ENCODE results near the gene MAP3K8.
"Not testable (repeated sequence)": the region's sequence is repeated elsewhere in the genome, so short reads cannot be mapped to it uniquely, and the experiment has no call there.

The MAP3K8 gene

GRCh38 chr10:30453764-30454527 is 20.0 kb downstream of the MAP3K8 start:
- Mint-ChIP-seq H3K27me3 (no peaks in the 10 kb centered on the region), H3K9me3 (no peaks in the 10 kb centered on the region), H3K36me3 (peaks cover 43% of the 10 kb centered on the region), H3K4me3 (peak overlapping the region; percentile 38), H3K4me1 (peaks cover 42% of the 10 kb centered on the region), H3K27ac (peak overlapping the region; percentile 89)
- no peak for ATAC-seq

GRCh38 chr10:30454744-30455510 is 20.9 kb downstream of the MAP3K8 start:
- Mint-ChIP-seq H3K4me1 (peaks cover 40% of the 10 kb centered on the region), H3K36me3 (peaks cover 44% of the 10 kb centered on the region), H3K9me3 (no peaks in the 10 kb centered on the region), H3K4me3 (no peak overlapping the region), H3K27me3 (no peaks in the 10 kb centered on the region), H3K27ac (peak overlapping the region; percentile 89)
- peak; percentile 21 for ATAC-seq

- H3K9me3 Mint-ChIP-seq: no peaks in the 10 kb centered on the region
- peak; percentile 92 for ATAC-seq
- no peaks in the 10 kb centered on the region for H3K27me3 Mint-ChIP-seq
- H3K4me3 Mint-ChIP-seq: peak overlapping the region; percentile 13
- peak overlapping the region; percentile 89 for H3K27ac Mint-ChIP-seq
- H3K4me1 Mint-ChIP-seq: peaks cover 39% of the 10 kb centered on the region
- peaks cover 44% of the 10 kb centered on the region for H3K36me3 Mint-ChIP-seq
These were observed 21.8 kb downstream of the MAP3K8 start for GRCh38 chr10:30455816-30456215.

GRCh38 chr10:30456266-30456665 is 22.3 kb downstream of the MAP3K8 start:
- Mint-ChIP-seq H3K36me3 (peaks cover 46% of the 10 kb centered on the region), H3K9me3 (no peaks in the 10 kb centered on the region), H3K4me1 (peaks cover 39% of the 10 kb centered on the region), H3K27ac (peak overlapping the region; percentile 89), H3K27me3 (no peaks in the 10 kb centered on the region), H3K4me3 (peak overlapping the region; percentile 13)
- ATAC-seq: peak; percentile 87

- no peak for ATAC-seq
- H3K36me3 Mint-ChIP-seq: peaks cover 41% of the 10 kb centered on the region
- H3K27me3 Mint-ChIP-seq: no peaks in the 10 kb centered on the region
- H3K9me3 Mint-ChIP-seq: no peaks in the 10 kb centered on the region
- no peak overlapping the region for H3K4me3 Mint-ChIP-seq
- peaks cover 39% of the 10 kb centered on the region for H3K4me1 Mint-ChIP-seq
- H3K27ac Mint-ChIP-seq: no peak overlapping the region
These were observed 25.3 kb downstream of the MAP3K8 start for GRCh38 chr10:30459283-30459682.

- Mint-ChIP-seq H3K4me1 (peaks cover 34% of the 10 kb centered on the region), H3K4me3 (no peak overlapping the region), H3K27me3 (no peaks in the 10 kb centered on the region), H3K36me3 (peaks cover 33% of the 10 kb centered on the region), H3K27ac (no peak overlapping the region), H3K9me3 (no peaks in the 10 kb centered on the region)
- no peak for ATAC-seq
These were observed 26.1 kb downstream of the MAP3K8 start for GRCh38 chr10:30460121-30460520.

GRCh38 chr10:30462513-30462912 is 28.5 kb downstream of the MAP3K8 start:
- Mint-ChIP-seq H3K36me3 (peaks cover 30% of the 10 kb centered on the region), H3K27ac (peak overlapping the region; percentile 42)

GRCh38 chr10:30463944-30464451 is 30.0 kb downstream of the MAP3K8 start:
- H3K36me3 Mint-ChIP-seq: peaks cover 26% of the 10 kb centered on the region
- no peaks in the 10 kb centered on the region for H3K27me3 Mint-ChIP-seq
- peak overlapping the region; percentile 7 for H3K27ac Mint-ChIP-seq
- ATAC-seq: peak; percentile 44
- no peaks in the 10 kb centered on the region for H3K9me3 Mint-ChIP-seq
- H3K4me3 Mint-ChIP-seq: no peak overlapping the region
- peaks cover 46% of the 10 kb centered on the region for H3K4me1 Mint-ChIP-seq

More at GRCh38 chr10:30462513-30462912, 28.5 kb downstream of the MAP3K8 start:
- H3K4me3 Mint-ChIP-seq: no peak overlapping the region
- no peaks in the 10 kb centered on the region for H3K9me3 Mint-ChIP-seq
- peak; percentile 36 for ATAC-seq
- peaks cover 36% of the 10 kb centered on the region for H3K4me1 Mint-ChIP-seq
- H3K27me3 Mint-ChIP-seq: no peaks in the 10 kb centered on the region

- H3K4me3 Mint-ChIP-seq: no peak overlapping the region
- peak overlapping the region; percentile 7 for H3K27ac Mint-ChIP-seq
- no peaks in the 10 kb centered on the region for H3K27me3 Mint-ChIP-seq
- H3K9me3 Mint-ChIP-seq: no peaks in the 10 kb centered on the region
- no peak for ATAC-seq
- H3K4me1 Mint-ChIP-seq: peaks cover 47% of the 10 kb centered on the region
- peaks cover 19% of the 10 kb centered on the region for H3K36me3 Mint-ChIP-seq
These were observed 30.7 kb downstream of the MAP3K8 start for GRCh38 chr10:30464675-30465074.

GRCh38 chr10:30466445-30466844 is 32.5 kb downstream of the MAP3K8 start:
- Mint-ChIP-seq H3K27ac (peak overlapping the region; percentile 27), H3K4me3 (no peak overlapping the region), H3K27me3 (no peaks in the 10 kb centered on the region), H3K9me3 (no peaks in the 10 kb centered on the region), H3K4me1 (peaks cover 47% of the 10 kb centered on the region), H3K36me3 (peaks cover 5% of the 10 kb centered on the region)
- ATAC-seq: no peak

- ATAC-seq: peak; percentile 87
- Mint-ChIP-seq H3K27ac (peak overlapping the region; percentile 59), H3K4me1 (peaks cover 51% of the 10 kb centered on the region), H3K9me3 (no peaks in the 10 kb centered on the region), H3K4me3 (no peak overlapping the region), H3K36me3 (no peaks in the 10 kb centered on the region), H3K27me3 (no peaks in the 10 kb centered on the region)
These were observed 33.8 kb downstream of the MAP3K8 start for GRCh38 chr10:30467651-30468338.

- no peak for ATAC-seq
- peak overlapping the region; percentile 56 for H3K27ac Mint-ChIP-seq
- no peaks in the 10 kb centered on the region for H3K27me3 Mint-ChIP-seq
- H3K36me3 Mint-ChIP-seq: no peaks in the 10 kb centered on the region
- peaks cover 46% of the 10 kb centered on the region for H3K4me1 Mint-ChIP-seq
- H3K4me3 Mint-ChIP-seq: no peak overlapping the region
- no peaks in the 10 kb centered on the region for H3K9me3 Mint-ChIP-seq
These were observed 38.6 kb downstream of the MAP3K8 start for GRCh38 chr10:30472414-30473155.

GRCh38 chr10:30475515-30475914 is 41.5 kb downstream of the MAP3K8 start:
- H3K36me3 Mint-ChIP-seq, H3K4me3 Mint-ChIP-seq, H3K27me3 Mint-ChIP-seq, ATAC-seq, H3K9me3 Mint-ChIP-seq: not testable (repeated sequence)
- peak overlapping the region; percentile 55 for H3K27ac Mint-ChIP-seq
- peaks cover 30% of the 10 kb centered on the region for H3K4me1 Mint-ChIP-seq

- Mint-ChIP-seq H3K4me1 (peaks cover 36% of the 10 kb centered on the region), H3K27ac (peak overlapping the region; percentile 15), H3K4me3 (no peak overlapping the region), H3K9me3 (no peaks in the 10 kb centered on the region), H3K27me3 (no peaks in the 10 kb centered on the region), H3K36me3 (no peaks in the 10 kb centered on the region)
- no peak for ATAC-seq
These were observed 42.6 kb downstream of the MAP3K8 start for GRCh38 chr10:30476511-30477155.

Data from stimulated activated memory B cell treated with anti-CD40 and anti-IgM and Interleukin-4, amounts not matched to agents 10 μg/mL and 1 μg/mL and 100 μg/mL, for 72 hours (primary cell).